Body of pancreas (tissue), 4 donors: ENCODE measurements around the gene CENATAC.

ENCODE experiments used
- POLR2A ChIP-seq, 3 donors: fragments of 450-650 bp; IDR thresholded peaks; one replicate each; pipeline ENCODE4 v1.6.1; 2016; ENCODE audit warnings: antibody characterized with exemption in 3 of 3, mild to moderate bottlenecking in 2 of 3
- TF ChIP-seq, protein P1 (sequence below), 7 experiments: fragments of 450-650 bp in 4 of 7; fragments of 200-600 bp in 3 of 7; sonication (generic) in 3 of 7; IDR thresholded peaks; one replicate each; pipeline ENCODE4 v1.5.1; 2016 to 2019; ENCODE audit warnings: antibody characterized with exemption in 7 of 7

DNA sequence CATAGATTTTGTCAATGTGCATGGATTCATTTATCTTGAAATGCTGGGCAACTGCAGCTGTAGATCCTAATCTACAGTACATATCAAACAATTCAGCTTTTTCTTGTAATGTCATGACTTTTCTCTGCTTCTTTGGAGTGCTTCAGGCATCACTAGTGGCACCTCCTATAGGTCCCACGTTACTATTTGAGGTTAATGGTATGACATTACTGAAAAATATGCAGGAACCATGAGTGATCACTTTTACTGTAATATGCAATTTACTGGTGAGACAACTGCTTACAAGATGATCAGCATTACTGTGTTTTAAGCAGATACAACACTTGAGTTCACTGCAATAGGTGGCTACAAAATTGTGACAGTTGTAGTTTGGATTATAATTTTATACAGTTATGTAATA is 3.0 kb downstream of the CENATAC start:
- TF ChIP-seq, protein P1, sequence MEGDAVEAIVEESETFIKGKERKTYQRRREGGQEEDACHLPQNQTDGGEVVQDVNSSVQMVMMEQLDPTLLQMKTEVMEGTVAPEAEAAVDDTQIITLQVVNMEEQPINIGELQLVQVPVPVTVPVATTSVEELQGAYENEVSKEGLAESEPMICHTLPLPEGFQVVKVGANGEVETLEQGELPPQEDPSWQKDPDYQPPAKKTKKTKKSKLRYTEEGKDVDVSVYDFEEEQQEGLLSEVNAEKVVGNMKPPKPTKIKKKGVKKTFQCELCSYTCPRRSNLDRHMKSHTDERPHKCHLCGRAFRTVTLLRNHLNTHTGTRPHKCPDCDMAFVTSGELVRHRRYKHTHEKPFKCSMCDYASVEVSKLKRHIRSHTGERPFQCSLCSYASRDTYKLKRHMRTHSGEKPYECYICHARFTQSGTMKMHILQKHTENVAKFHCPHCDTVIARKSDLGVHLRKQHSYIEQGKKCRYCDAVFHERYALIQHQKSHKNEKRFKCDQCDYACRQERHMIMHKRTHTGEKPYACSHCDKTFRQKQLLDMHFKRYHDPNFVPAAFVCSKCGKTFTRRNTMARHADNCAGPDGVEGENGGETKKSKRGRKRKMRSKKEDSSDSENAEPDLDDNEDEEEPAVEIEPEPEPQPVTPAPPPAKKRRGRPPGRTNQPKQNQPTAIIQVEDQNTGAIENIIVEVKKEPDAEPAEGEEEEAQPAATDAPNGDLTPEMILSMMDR (IDR thresholded peaks at IDR 0.05), result no peak
- no peak for TF ChIP-seq POLR2A (IDR thresholded peaks at IDR 0.05)
